ENCODE results near the gene GLYAT.

GLYAT gene

GRCh38 chr11:58773337-58773736 lies 41.6 kb upstream of the GLYAT start:
- no peak for DNase-seq (ENCODE audit: extremely low spot score)
- ChIA-PET CTCF (no interaction called here), POLR2A (no interaction called here)
- TF ChIP-seq LEF1 (IDR thresholded peaks at IDR 0.05; ENCODE audit: borderline replicate concordance): no peak
- no peak for TF ChIP-seq FOXM1 (IDR thresholded peaks at IDR 0.05; ENCODE audit: borderline replicate concordance)
- TF ChIP-seq ARNT (IDR thresholded peaks at IDR 0.05): no peak
- TF ChIP-seq SUZ12 (IDR thresholded peaks at IDR 0.05): no peak
- TF ChIP-seq TARDBP (IDR thresholded peaks at IDR 0.05): no peak
- no peak for TF ChIP-seq FOXA1 (IDR thresholded peaks at IDR 0.05)
- no peak for TF ChIP-seq BHLHE40 (IDR thresholded peaks at IDR 0.05; ENCODE audit: borderline replicate concordance)
- TF ChIP-seq ZNF384 (IDR thresholded peaks at IDR 0.05): no peak
- no peak for TF ChIP-seq NFRKB (IDR thresholded peaks at IDR 0.05)
- TF ChIP-seq CTBP1 (IDR thresholded peaks at IDR 0.05; ENCODE audit: borderline replicate concordance): no peak
- TF ChIP-seq PKNOX1 (IDR thresholded peaks at IDR 0.05): no peak
- no peak for TF ChIP-seq FOXK2 (IDR thresholded peaks at IDR 0.05)
- no peak for TF ChIP-seq SP1 (IDR thresholded peaks at IDR 0.05)
- no peak for TF ChIP-seq L3MBTL2 (conservative IDR thresholded peaks at IDR 0.05)
- no peak for TF ChIP-seq ELF4 (IDR thresholded peaks at IDR 0.05)
- no peak for TF ChIP-seq HDGF (IDR thresholded peaks at IDR 0.05; ENCODE audit: borderline replicate concordance)

- TF ChIP-seq TARDBP (IDR thresholded peaks at IDR 0.05): no peak
- no peak for TF ChIP-seq BHLHE40 (IDR thresholded peaks at IDR 0.05; ENCODE audit: borderline replicate concordance)
- no peak for TF ChIP-seq PKNOX1 (IDR thresholded peaks at IDR 0.05)
- TF ChIP-seq FOXK2 (IDR thresholded peaks at IDR 0.05): no peak
- no peak for TF ChIP-seq FOXM1 (IDR thresholded peaks at IDR 0.05; ENCODE audit: borderline replicate concordance)
- no peak for DNase-seq (ENCODE audit: extremely low spot score)
- ChIA-PET CTCF (interaction anchor here (0.8 kb wide), 1 partner anchor 16 kb away, joined by 3 read pairs; no protein-coding TSS in a partner anchor), POLR2A (no interaction called here)
Measured at GRCh38 chr11:58772329-58773285, 40.9 kb upstream of the GLYAT start.

- DNase-seq (ENCODE audit: extremely low spot score): no peak
- CTCF ChIA-PET: no interaction called here
- POLR2A ChIA-PET: no interaction called here
- TF ChIP-seq ARNT (IDR thresholded peaks at IDR 0.05) (no peak), FOXM1 (IDR thresholded peaks at IDR 0.05; ENCODE audit: borderline replicate concordance) (no peak), SP1 (IDR thresholded peaks at IDR 0.05) (no peak), CTBP1 (IDR thresholded peaks at IDR 0.05; ENCODE audit: borderline replicate concordance) (no peak), HDGF (IDR thresholded peaks at IDR 0.05; ENCODE audit: borderline replicate concordance) (no peak), LEF1 (IDR thresholded peaks at IDR 0.05; ENCODE audit: borderline replicate concordance) (no peak), ZNF384 (IDR thresholded peaks at IDR 0.05) (no peak), ELF4 (IDR thresholded peaks at IDR 0.05) (no peak), SUZ12 (IDR thresholded peaks at IDR 0.05) (no peak), NFRKB (IDR thresholded peaks at IDR 0.05) (no peak), FOXK2 (IDR thresholded peaks at IDR 0.05) (no peak), TARDBP (IDR thresholded peaks at IDR 0.05) (no peak)
Measured at GRCh38 chr11:58771458-58771855, 39.7 kb upstream of the GLYAT start.

- TF ChIP-seq HDGF (IDR thresholded peaks at IDR 0.05; ENCODE audit: borderline replicate concordance) (no peak), NFRKB (IDR thresholded peaks at IDR 0.05) (no peak), SP1 (IDR thresholded peaks at IDR 0.05) (no peak), SUZ12 (IDR thresholded peaks at IDR 0.05) (no peak), FOXM1 (IDR thresholded peaks at IDR 0.05; ENCODE audit: borderline replicate concordance) (no peak), CTBP1 (IDR thresholded peaks at IDR 0.05; ENCODE audit: borderline replicate concordance) (no peak), LEF1 (IDR thresholded peaks at IDR 0.05; ENCODE audit: borderline replicate concordance) (no peak), ELF4 (IDR thresholded peaks at IDR 0.05) (no peak), BHLHE40 (IDR thresholded peaks at IDR 0.05; ENCODE audit: borderline replicate concordance) (no peak), ARNT (IDR thresholded peaks at IDR 0.05) (no peak), FOXK2 (IDR thresholded peaks at IDR 0.05) (no peak), PKNOX1 (IDR thresholded peaks at IDR 0.05) (no peak), FOXA1 (IDR thresholded peaks at IDR 0.05) (no peak), L3MBTL2 (conservative IDR thresholded peaks at IDR 0.05) (no peak), ZNF384 (IDR thresholded peaks at IDR 0.05) (no peak), TARDBP (IDR thresholded peaks at IDR 0.05) (no peak)
- ChIA-PET CTCF (no interaction called here), POLR2A (no interaction called here)
- DNase-seq (ENCODE audit: extremely low spot score): no peak
Measured at GRCh38 chr11:58770627-58771457, 39.1 kb upstream of the GLYAT start.

- ChIA-PET CTCF (no interaction called here), POLR2A (no interaction called here)
- no peak for TF ChIP-seq L3MBTL2 (conservative IDR thresholded peaks at IDR 0.05)
- TF ChIP-seq FOXK2 (IDR thresholded peaks at IDR 0.05): no peak
- TF ChIP-seq NFRKB (IDR thresholded peaks at IDR 0.05): no peak
- TF ChIP-seq ARNT (IDR thresholded peaks at IDR 0.05): no peak
- no peak for TF ChIP-seq ELF4 (IDR thresholded peaks at IDR 0.05)
- no peak for TF ChIP-seq CTBP1 (IDR thresholded peaks at IDR 0.05; ENCODE audit: borderline replicate concordance)
- TF ChIP-seq LEF1 (IDR thresholded peaks at IDR 0.05; ENCODE audit: borderline replicate concordance): no peak
- TF ChIP-seq HDGF (IDR thresholded peaks at IDR 0.05; ENCODE audit: borderline replicate concordance): no peak
- TF ChIP-seq FOXA1 (IDR thresholded peaks at IDR 0.05): no peak
- TF ChIP-seq SUZ12 (IDR thresholded peaks at IDR 0.05): no peak
- no peak for TF ChIP-seq BHLHE40 (IDR thresholded peaks at IDR 0.05; ENCODE audit: borderline replicate concordance)
- TF ChIP-seq ZNF384 (IDR thresholded peaks at IDR 0.05): no peak
- TF ChIP-seq TARDBP (IDR thresholded peaks at IDR 0.05): no peak
- no peak for TF ChIP-seq FOXM1 (IDR thresholded peaks at IDR 0.05; ENCODE audit: borderline replicate concordance)
- TF ChIP-seq SP1 (IDR thresholded peaks at IDR 0.05): no peak
- TF ChIP-seq PKNOX1 (IDR thresholded peaks at IDR 0.05): no peak
Measured at GRCh38 chr11:58770166-58770565, 38.4 kb upstream of the GLYAT start.

More at GRCh38 chr11:58770166-58770565, 38.4 kb upstream of the GLYAT start:
- DNase-seq (ENCODE audit: extremely low spot score): no peak
